Measurements from ENCODE around the gene FCN1.

- no peak for TF ChIP-seq CTCF (conservative IDR thresholded peaks at IDR 0.05 in 1 of 2, IDR thresholded peaks at IDR 0.05 in 1 of 2; ENCODE audit: low read depth in 1 of 2, low read length in 2 of 2)
- no peak for TF ChIP-seq EZH2 (IDR thresholded peaks at IDR 0.05; ENCODE audit: low read length, missing control alignments)
Measured at GRCh38 chr9:134959126-134959970, 41.6 kb upstream of the FCN1 start.

Measured in fibroblast of lung (primary cell).